Measurements from ENCODE around the gene CBX8.

CBX8 gene

DNA sequence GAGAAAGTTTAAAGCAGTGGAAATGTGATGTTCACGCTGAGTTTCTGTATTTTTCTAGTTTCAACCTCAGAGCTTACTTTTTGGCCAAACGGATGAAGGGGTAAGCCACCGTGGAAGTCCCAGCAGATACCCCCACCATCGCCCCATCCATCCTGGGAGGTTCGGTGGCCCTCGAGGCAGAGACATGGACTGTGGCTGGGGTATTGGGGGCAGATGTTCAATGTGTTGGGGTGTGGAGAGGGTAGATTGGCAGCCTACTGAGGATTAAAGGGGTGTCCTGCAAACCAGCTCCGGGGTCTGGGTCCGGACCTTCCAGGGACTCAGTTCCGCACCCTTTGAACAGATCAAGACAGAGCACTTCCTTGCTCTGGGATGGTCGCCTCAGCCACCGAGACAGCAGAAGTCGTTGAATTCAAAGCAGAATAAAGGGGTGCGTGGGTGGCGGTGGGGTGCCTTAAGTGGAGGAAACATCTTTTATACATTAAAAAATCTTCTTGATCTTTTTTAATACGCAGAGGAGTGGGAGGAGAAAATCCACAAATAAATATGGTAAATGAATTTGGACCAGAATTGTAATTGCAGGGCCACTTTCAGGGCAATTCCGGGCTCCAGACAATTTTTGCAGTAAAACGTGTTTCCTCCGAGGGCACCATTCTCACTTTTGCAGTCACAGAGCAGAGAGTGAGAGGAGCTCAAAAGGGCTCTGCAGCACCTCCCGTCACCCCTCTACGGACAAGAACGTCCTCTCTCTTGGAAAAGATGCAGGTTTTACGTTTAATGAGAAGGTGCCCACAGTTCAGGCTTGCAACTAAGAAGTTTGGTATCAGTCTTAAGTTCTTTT is 8.2 kb upstream of the CBX8 start:
- DNase-seq (ENCODE audit: low read depth), result no peak

DNA sequence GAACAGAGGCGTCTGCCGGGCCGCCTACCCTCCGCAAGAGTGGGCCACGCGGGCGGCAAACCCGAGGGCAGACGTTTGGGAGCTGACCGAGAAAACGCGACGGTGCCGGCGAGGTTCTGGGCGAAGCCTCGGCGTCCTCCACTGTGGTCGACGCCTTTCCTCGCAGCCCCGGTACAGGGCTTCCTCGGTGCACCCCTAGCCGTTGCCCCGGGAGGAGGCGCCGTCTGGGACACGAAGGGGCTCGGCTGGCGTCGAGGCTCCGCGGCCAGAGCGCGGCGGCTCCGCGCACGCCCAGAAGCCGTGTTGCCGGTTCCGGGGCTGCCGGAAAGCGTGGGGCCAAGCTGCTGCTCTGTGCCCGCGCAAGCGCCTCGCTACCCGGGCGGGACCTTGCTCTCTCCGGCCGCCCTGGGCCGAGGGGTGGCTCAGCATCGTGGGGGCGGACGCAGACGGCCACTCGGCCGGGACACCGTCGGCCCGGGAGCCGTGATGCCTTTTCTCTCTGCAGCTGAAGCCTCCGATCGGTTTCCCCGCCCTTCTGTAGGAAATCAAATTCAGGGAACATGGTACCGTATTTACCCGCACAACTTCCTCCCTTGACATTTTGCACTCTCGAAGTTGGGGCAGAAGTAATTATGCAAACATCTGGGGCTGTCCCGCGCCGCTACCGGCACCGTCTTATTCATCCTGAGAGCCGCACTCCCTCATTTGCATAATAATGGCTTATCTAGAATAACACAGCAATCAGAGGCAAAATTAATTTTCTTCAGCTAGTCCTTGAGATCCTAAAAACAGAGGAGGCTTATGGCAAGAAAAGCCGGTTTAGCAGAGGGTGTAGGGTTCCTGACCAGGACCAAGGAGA is 7.3 kb upstream of the CBX8 start:
- DNase-seq (ENCODE audit: low read depth), result no peak

DNA sequence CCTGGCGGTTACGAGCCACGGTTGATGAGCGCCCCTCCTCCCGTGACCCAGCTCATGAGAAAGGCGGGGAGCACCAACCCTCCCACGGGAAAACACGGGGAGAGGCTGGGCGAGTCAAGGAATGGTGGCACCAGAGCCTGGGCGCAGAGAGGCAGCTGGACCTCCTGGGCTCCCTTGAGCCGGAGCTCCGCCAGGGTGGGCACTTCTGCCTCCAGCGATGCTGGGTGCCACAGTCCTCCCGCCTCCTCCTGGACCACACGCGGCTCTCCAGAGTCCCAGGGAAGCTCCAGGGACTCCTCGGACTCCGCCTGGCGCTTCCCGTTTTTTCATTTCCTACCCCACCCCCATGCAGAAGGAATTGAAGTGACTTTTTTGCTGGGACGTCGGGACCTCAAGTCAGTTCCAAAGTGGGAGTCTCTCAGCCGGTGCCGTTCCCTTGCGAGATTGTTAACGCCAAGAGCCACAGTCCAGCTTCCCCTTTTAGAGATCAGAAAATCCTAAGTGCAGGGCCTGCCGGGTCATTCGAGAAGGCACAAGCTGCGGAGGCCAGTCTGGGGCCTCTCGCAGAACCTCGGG is 6.6 kb upstream of the CBX8 start:
- no peak for DNase-seq (ENCODE audit: low read depth)

DNA sequence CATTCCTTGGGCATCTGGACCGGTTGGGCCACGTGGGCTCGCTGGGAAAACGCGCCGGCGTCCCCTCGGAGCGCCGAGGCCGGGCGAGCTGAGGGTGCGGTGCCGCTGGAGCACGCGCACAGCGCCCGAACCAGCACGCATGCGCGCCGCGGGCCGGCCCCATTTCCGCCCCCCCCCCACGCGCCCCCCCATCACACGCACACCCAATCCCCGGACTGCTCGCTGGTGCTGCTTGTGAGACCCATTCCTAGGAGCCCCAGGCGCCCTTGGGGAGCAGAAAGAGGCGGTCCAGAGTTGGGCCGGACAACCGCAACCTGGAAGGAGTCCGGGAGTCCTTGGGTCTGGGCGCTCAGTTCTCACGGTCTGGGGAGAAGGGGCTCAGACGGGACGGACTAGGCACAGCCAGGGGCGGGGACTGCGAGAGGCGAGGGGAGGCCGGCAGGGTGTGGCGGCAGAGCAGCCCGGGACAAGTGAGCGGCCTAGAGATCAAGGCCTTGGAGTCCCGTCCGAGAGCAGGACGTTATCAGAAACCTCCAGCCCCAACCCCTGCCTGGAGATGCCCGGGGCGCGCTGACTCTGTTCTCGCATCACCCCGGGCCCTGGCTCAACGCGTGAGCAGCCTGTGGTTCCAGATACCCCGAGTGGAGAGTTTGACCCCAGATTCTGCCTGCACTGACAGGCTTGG is 6.0 kb upstream of the CBX8 start:
- no peak for DNase-seq (ENCODE audit: low read depth)

DNA sequence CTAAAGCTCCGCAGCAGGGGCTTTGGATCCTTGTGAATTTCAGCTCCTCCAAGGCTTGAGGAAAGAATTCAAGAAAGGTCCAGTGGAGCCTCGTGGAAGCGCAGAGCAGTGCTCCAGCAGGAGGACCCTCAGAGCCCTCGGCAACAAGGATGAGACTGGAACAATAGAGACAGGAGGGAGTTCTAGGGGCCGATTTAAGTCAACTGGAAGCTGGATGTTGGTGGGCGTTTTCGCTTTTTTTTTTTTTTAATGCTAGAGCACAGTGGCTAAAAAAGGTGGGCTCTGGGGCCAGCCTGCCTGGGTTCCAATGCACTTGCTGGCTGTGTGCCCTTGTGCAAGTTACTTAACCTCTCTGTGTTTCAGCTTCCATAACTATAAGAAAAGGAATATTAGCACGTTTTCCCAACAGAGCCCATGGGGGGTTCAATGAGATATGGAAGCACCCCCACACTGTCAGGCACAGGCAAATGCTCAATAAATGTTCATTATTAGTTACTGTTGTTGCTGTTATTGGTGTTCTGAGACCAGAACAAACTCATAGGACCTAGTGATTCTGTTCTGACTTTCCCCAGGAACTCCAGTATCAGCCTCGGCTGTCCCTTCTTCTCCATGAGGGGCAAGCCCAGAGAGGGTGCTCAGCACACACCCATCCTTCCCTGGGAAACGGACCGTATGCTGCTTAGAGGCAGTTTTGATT is 5.3 kb upstream of the CBX8 start:
- no peak for DNase-seq (ENCODE audit: low read depth)

DNA sequence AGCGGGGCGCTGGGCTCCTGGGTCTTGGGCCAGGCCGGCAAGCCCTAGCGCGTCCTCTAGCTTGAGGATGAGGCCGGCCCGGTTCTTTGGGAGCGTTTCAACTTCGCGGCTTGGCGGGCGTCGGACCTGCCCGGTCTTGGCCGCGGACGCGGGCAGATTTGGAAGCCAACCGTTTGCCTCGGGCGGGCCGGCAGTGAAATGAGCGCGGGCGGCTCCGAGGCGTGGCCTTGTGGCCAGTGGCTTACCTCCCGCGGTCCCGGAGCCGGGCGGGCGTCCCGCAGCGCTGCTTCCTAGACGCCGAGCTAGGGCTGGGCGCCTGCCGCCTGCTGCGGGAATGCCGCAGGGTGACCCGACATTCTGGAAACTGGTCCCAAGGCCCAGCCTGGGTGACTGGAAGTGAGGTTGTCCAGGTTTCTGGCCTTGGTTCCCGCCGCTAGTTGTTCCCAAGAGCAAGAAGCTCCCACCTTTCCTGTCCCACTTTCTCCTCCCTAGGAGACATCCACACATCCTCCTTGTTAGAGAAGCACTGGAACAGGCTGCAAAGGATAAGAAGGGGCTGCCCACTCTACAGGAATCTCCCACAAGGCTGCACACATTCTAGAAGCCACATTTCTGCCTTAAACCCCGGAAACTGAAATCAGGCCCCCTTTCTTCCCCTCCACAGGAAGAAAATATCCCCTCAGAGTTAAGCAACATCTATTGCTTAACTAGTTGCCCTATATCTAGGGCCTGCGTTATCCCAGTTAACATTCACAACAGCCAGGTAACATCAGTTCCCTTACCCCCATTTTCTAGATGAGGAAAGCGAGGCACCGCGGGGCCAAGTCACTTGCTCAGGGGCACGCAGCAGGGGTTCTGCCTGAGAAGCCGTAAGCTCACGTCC is 4.5 kb upstream of the CBX8 start:
- no peak for DNase-seq (ENCODE audit: low read depth)

DNA sequence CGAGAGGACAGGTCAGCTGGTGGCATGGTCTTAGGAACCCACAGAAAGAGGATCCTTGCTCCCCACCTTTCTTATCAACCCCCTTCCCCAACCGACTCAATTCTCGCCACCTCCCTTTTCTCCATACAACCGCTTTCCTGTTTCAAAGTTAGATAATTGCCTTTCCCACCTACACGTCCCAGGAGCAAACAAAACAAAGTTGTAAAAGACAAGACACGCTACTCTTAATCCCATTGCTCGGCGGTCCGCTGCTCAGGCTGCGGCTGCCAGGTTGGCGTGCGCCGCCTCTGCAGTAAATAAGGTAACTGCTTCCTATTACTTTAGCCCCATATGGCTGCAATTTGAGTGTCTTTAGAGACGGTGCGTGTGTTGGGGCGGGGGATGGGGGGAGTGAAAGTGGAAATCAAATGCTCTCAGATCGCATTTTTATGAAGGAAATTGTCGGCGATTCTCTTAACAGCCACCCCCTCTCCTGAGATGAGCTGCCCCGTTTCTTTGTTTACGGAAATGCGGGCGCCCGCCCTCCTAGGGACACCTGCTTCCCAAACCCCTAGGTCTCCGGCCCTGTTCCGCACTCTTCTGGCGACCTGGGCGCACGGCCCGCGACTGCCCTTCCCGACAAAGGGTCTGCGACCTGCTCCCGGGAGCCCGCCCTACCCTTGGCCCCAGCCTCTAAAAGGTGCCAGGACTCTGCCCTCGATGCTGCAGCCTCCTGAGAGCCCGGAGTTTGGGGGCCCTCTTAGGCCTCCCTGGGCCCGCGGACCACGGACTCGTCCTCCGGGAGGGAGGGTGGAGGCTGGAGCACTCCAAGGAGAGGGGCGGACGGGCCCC is 3.7 kb upstream of the CBX8 start:
- no peak for DNase-seq (ENCODE audit: low read depth)

DNA sequence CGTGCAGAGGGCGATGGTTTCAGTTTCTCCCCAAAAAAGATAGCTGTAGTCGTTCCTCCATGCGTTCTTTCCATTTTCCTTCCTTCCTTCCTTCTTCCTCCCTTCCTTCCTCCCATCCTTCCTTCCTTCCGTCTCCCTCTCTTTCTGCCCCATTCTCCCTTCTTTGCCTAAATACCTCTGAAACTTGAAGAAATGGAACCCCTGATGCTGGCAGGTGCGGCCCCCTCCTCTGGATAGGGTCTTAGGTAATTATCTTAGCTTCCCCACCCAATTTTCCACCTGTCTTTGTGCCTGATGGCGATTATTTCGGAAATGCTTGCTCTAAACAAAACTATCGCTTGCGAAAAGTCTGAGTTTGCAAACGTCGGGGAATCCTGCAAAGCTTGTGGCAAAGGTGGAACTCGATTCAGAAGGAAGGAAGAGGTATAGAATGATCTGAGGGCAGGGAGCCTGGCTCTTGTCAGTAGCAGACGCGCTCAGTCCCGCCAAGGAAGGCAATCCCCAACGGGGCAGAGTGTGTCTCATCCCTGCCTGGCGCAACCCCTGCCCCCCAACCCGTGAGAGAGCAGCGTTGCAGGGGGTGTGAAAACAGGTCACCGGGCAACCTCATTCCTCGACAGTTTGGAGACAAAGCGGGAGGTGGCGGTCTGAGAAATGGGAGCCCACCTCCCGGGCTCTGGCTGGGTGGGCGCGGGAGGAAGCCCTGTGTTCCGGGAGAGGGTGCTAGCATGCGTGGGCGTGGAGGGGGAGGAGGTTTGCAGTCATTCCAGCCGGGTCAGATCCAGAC is 2.9 kb upstream of the CBX8 start:
- DNase-seq (ENCODE audit: low read depth), result no peak

DNA sequence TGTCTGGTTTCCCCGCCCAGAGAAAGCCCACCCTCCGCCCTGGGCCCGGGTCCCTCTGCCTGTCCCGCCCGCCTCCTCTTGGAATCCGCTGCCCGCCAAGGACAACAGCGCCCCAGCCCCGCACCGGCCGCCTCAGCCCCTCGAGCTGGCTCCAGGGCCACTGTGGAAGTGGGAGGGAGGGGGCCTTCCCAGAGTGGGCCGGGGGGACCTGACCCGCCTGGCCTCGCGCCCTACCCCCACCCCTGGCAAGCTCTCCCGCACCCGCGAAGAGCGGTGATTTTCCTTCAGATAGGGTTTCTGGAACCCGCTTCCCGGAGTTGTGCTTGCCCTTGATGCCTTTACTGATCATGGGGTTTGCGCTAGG is 2.3 kb upstream of the CBX8 start:
- no peak for DNase-seq (ENCODE audit: low read depth)

DNA sequence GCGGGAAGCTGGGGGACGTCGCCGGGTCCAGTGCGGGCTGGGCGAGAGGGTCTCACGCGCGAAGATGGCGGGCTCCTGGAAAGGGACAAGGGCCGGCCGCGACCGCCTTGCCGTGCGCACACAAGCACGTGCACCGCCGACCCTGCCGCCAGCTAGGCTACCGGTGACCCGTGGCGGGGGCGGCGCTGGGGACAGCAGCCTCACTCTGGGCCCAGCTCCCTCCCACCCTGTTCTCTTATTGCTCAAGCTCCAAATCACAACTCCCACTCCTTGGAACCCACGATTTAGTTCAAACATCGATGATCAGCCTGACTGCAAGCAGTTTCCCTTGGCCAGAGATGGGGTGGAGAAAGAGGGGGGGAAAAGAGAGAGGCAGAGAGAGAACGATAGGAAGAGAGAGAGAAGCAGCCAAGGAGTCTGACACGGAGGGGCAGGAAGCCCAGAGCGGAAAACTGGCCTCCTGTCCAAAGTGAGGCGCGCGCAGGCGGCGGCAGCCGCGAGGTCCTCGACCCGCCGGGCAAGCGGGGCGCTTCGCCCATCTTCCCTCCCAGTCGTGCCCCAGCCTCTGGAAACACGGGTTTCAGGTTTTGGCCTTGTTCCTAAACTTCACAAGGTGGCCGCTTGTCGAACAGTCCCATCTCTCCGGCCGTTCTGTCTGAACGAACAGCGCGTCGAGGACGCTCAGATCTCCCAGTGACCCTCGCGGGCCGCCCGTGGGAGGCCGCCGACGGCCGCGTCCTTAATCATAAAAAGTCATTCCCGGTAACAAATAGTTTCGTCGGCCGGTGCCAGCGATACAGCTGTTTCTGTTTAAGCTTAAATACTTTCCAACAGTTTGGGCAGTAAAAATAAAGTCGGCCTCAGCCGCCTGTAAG is 1.7 kb upstream of the CBX8 start:
- no peak for DNase-seq (ENCODE audit: low read depth)

DNA sequence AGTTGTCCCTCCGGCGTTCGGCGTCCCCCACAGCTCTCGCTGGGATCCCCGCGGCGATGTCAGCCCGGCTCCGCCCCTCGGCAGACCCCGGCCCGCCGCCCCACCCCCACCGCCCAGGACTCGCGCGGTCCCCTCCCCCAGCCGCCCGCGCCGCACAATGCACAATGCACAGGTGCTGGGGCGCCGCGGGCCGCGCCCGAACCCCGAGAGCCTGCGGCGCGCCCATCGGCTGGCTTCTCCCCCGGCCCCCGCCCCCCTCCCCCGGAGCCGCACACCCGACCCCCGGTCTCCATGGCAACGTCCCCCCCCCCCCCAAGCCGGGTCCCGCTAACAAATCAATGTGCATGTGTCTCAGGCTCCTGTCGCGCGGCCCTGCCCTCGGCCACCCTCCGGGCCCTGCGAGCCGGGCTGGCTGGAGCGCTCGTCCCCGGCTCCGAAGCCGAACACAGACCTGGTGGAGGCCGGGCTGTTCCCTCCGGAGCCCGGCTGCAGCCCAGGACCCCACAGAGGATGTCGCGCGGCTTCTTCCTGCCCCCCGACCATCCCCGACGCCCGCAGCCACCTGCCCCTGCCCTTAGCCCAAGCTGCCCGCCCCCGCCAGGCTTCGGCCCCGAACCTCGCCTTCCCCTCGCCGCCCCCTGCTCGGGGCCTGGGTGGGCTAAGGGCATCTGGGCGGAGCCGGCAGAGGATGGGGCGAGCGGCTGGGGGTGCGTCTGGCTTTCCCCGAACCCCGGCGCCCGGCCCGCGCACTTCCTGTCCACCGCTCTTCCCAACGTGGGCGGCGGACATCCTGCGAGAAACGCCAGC is 818 bp upstream of the CBX8 start:
- no peak for DNase-seq (ENCODE audit: low read depth)

DNA sequence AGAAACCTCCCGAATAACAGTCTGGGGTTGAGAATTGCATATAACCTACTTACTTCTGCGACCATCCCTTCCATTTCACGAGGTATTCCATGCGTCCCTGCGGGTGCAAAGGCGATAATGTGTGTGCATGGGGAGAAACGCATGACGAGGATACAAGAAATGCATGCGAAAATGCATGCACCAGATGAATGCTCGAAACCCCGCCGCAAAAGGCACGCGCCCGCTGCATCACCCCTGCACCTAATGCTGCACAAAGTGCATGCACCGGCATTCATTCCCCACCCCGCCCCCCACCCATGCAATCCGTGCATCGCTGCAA is 474 bp downstream of the CBX8 start:
- DNase-seq (ENCODE audit: low read depth), result no peak

DNA sequence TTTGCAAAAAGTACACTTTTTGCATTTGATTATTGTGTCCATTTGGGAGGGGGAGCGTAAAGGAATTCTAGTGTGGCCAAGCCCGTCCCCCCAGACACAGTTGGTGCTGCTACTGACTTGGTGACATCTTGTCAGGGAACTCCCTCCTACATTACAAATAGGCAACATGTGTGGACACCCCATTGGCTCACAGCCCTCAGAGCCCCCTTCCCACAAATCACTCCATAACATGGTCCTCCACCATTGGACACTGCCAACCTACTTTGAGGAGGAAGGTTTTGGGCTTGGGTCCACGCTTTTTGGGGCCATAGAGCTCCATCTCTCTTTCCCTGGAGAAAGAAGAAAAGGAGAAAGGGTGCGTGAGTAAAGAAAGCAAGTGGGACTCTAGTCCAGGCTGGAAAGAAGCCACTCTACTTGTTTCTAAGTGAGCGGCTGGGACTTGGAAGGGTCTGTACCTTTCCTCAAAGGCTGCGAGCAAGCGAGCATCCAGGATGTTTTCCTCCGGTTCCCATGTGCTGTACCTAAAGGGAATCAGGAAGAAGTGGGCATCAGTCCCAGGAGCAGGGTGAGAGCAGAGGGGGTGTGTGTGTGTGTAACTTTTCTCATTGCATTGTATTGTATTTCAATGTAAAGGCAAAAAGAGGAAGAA is 958 bp downstream of the CBX8 start:
- no peak for DNase-seq (ENCODE audit: low read depth)

DNA sequence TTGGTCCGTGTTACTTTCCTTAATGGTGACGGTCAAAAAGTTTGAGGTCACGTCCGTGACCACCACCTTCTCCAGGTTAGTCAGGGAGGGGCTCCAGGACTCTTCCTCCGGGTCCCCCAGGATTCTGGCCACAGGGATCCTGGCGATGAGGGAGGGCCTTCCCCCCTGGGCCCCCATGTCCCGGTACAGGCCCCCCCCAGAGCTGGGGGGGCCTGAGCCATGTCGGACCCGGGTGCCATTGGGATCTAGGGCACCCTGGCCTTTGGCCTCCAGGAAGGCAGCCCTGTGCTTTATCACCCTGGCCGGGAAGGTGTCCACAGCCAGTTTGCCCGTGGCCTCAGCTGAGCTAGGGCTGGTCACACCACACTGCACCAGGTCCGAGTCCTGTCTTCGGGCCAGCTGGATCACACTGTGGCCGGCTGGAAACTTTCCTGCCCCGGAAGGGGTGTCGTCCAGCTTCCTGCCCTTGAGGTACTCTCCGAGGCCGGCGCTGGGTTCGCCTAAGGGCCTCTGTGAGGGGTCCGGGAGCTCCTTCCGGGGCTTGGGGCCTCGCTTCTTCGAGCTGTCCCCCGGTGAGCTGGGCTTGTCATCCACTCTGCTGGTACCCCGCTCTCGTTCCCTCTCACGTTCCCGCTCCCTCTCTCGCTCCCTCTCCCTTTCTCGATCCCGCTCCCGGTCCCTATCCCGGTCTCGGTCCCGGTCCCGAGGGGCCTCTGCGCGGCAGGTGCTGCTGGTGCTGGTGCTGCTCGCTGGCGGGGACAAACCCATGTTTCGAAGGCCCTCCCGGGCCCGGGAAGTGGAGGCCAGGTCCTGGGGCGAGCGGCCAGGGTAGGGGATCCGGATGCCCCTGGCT is 2.0 kb downstream of the CBX8 start:
- DNase-seq (ENCODE audit: low read depth), result no peak

DNA sequence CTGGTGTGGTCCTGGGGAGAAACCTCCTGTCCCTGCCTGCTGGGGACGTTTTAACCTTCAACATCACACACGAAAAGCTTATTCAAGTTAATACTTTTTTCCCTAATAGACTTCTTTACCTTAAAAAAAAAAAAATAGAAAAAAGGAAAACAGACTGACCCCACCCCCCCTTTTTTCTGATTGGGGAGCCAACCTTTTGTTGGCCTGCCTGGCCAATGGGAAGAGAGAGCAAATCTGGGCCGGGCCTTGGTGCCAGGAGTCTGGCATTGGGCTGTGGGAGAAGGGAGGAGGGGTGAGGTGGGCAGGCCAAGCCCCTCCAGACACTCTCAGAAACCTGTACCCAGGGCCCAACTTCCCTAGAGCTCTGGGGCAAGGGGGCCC is 3.0 kb downstream of the CBX8 start:
- no peak for DNase-seq (ENCODE audit: low read depth)

All from GM04504 (cell line).